WERI-Rb-1 (cell line): ENCODE data around the gene TMEM87B.

Source experiments
- DNase-seq: peaks from one replicate; pipeline ENCODE4 v3.0.0-alpha.2; 2020
- H3K27ac ChIP-seq: fragments of 250-450 bp; sonication (Bioruptor Pico); 2 replicates; pipeline ENCODE4 v1.5.1; 2020; ENCODE audit warnings: mild to moderate bottlenecking, moderate library complexity
- H3K27me3 ChIP-seq: fragments of 250-450 bp; sonication (Bioruptor Pico); 2 replicates; pipeline ENCODE4 v1.5.1; 2021; ENCODE audit warnings: mild to moderate bottlenecking, low read depth, moderate library complexity; ENCODE audit not compliant: insufficient read depth, severe bottlenecking
- H3K36me3 ChIP-seq: fragments of 250-450 bp; sonication (Bioruptor Pico); 2 replicates; pipeline ENCODE4 v1.5.1; 2020; ENCODE audit warnings: mild to moderate bottlenecking, moderate library complexity
- H3K4me3 ChIP-seq: 2 replicates; pipeline ENCODE4 v1.5.1; 2011; ENCODE audit warnings: low read depth, mild to moderate bottlenecking, control low read depth, low read length
- H3K9me3 ChIP-seq: fragments of 250-450 bp; sonication (Bioruptor Pico); 2 replicates; pipeline ENCODE4 v1.5.1; 2021; ENCODE audit warnings: mild to moderate bottlenecking, moderate library complexity; ENCODE audit not compliant: severe bottlenecking
- CTCF ChIP-seq: IDR thresholded peaks from 2 replicates; pipeline ENCODE4 v1.5.1; 2011; ENCODE audit warnings: low read depth, mild to moderate bottlenecking, control low read depth, inconsistent platforms, low read length

The TMEM87B gene

DNA sequence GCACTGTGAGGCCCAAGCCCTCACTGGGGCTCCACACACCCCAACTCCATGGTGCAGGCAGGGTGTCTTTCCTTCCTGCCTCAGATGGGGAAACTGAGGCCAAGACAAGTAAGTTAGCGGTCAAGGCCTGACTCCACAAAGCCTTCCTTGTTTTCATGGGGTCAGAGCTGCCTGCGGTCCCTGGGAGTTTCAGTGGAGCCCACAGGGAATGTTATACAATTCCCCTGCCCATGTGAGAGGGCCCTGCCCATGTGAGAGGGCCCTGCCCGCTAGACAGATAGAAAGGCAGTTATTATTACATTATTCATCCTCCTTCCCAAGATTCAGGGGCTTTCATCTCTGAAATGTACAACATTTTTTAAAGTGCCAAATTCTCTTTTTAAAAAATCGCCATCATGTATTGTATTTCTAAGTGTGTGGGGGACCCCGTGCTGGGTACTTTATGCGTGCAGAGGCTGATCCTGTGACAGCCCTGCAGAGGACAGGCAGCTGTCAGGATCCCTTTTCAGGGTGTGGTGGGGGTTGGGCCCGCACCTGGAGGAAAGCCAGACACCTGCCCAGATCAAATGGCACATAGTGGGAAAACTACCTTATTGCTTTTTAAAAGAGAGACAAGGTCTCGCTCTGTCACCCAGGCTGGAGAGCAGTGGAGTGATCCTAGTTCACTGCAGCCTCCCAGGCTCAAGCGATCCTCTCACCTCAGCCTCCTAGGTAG is 106.5 kb downstream of the TMEM87B start:
- Histone ChIP-seq H3K27me3 (no peaks in the 10 kb centered on the region), H3K36me3 (no peaks in the 10 kb centered on the region), H3K9me3 (no peaks in the 10 kb centered on the region), H3K27ac (no peak overlapping the region), H3K4me3 (no peak overlapping the region)
- no peak for TF ChIP-seq CTCF
- no peak for DNase-seq

DNA sequence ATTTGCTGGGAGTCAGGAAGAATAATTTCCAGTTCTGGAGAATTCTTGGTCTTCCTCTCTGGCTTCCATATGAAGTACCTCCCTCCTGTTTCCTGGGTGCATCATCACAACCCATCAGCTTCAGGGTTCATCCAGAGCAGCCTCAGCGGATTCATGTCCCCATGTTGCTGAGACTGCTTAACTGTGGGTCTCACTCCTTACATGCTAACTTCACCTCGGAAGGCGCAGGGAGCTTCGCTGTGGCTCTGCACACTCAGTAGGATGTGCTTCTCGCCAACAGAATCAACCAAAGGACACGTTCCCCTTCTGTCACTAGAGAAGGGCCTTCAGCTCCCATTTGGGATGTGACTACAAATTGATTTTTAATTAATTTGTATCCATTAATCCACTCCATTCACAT is 107.3 kb downstream of the TMEM87B start:
- no peaks in the 10 kb centered on the region for H3K9me3 ChIP-seq
- H3K27ac ChIP-seq = no peak overlapping the region
- H3K27me3 ChIP-seq = no peaks in the 10 kb centered on the region
- no peak for DNase-seq
- no peak for TF ChIP-seq CTCF
- H3K36me3 ChIP-seq = no peaks in the 10 kb centered on the region
- H3K4me3 ChIP-seq = no peak overlapping the region

- Histone ChIP-seq H3K27me3 (no peaks in the 10 kb centered on the region), H3K27ac (no peak overlapping the region), H3K9me3 (no peaks in the 10 kb centered on the region), H3K36me3 (no peaks in the 10 kb centered on the region), H3K4me3 (no peak overlapping the region)
- no peak for TF ChIP-seq CTCF
- no peak for DNase-seq
Observed at GRCh38 chr2:112162956-112163355, 107.9 kb downstream of the TMEM87B start.

DNA sequence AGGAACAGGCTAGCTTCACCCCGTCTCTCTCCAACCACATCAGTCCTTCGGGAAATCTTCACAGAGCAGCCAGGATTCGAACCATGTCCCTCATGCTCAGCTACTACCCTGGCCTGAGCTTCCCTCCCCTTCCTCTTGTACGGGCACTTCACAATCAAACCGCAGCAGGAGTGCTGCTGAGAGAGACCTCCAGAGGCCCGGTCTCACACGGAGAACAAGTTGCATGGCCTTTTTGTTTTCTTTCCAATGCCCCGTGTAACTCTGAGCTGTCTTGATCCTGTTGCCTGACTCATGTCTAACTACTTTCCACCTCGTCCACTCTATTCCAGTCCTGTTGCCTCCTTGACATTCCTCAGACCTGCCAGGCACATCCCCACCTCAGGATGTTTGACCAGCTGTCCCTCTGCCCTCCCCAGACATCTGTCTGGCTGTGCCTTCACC is 108.5 kb downstream of the TMEM87B start:
- DNase-seq = no peak
- Histone ChIP-seq H3K27ac (no peak overlapping the region), H3K36me3 (no peaks in the 10 kb centered on the region), H3K4me3 (no peak overlapping the region), H3K9me3 (no peaks in the 10 kb centered on the region), H3K27me3 (no peaks in the 10 kb centered on the region)
- no peak for TF ChIP-seq CTCF

- no peak overlapping the region for H3K4me3 ChIP-seq
- no peak for TF ChIP-seq CTCF
Observed at GRCh38 chr2:112164876-112165275, 109.8 kb downstream of the TMEM87B start.

DNA sequence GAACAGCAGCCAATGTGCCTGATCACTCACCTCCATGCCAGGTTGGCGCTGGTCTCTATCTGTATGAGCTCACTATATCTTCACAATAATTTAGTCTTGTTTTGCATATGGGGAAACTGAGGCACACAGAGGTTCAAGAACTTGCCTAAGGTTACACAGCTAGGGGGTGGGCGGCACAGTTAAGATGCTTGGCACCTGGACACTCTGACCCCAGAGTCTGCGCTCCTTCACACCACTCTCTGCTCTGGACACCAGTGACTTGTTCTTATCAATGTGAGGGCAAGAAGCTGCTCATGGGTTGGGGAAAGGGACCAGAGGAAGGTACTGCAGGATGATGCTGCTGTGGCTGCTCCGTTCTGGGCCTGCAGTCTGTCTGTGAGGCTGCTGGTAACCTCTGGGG is 110.2 kb downstream of the TMEM87B start:
- H3K27ac ChIP-seq = no peak overlapping the region
- DNase-seq = no peak
- H3K4me3 ChIP-seq = no peak overlapping the region
- H3K27me3 ChIP-seq = no peaks in the 10 kb centered on the region
- no peak for TF ChIP-seq CTCF
- H3K9me3 ChIP-seq = no peaks in the 10 kb centered on the region
- no peaks in the 10 kb centered on the region for H3K36me3 ChIP-seq

More at GRCh38 chr2:112164876-112165275, 109.8 kb downstream of the TMEM87B start:
- no peak overlapping the region for H3K27ac ChIP-seq
- no peaks in the 10 kb centered on the region for H3K9me3 ChIP-seq
- no peak for DNase-seq
- no peaks in the 10 kb centered on the region for H3K36me3 ChIP-seq
- H3K27me3 ChIP-seq = no peaks in the 10 kb centered on the region
